GM06990 (cell line): ENCODE results near the gene SLC6A3.
A peak's percentile ranks its signal among the peaks of the same experiment; 100 is the strongest.

Experiments used
- DNase-seq: peaks from one replicate; pipeline ENCODE4 v3.0.0-alpha.2; 2011; ENCODE audit not compliant: insufficient read length; ENCODE audit errors: extremely low read depth
- H3K27me3 ChIP-seq: replicated peaks from 2 replicates; pipeline ENCODE4 v1.6.0; 2011; ENCODE audit warnings: low read length; ENCODE audit not compliant: control insufficient read depth, insufficient read depth
- H3K36me3 ChIP-seq: 2 replicates; pipeline ENCODE4 v1.5.1; 2011; ENCODE audit warnings: low read length; ENCODE audit not compliant: control insufficient read depth, insufficient read depth
- H3K4me3 ChIP-seq: replicated peaks from 2 replicates; pipeline ENCODE4 v1.5.1; 2011; ENCODE audit warnings: low read depth, mild to moderate bottlenecking, control low read depth, low read length
- TF ChIP-seq, protein P1 (sequence below): IDR thresholded peaks from 2 replicates; pipeline ENCODE4 v1.5.1; 2011; ENCODE audit warnings: low read length, control low read depth, mild to moderate bottlenecking, inconsistent platforms; ENCODE audit not compliant: insufficient read depth, poor library complexity, severe bottlenecking

The SLC6A3 gene

DNA sequence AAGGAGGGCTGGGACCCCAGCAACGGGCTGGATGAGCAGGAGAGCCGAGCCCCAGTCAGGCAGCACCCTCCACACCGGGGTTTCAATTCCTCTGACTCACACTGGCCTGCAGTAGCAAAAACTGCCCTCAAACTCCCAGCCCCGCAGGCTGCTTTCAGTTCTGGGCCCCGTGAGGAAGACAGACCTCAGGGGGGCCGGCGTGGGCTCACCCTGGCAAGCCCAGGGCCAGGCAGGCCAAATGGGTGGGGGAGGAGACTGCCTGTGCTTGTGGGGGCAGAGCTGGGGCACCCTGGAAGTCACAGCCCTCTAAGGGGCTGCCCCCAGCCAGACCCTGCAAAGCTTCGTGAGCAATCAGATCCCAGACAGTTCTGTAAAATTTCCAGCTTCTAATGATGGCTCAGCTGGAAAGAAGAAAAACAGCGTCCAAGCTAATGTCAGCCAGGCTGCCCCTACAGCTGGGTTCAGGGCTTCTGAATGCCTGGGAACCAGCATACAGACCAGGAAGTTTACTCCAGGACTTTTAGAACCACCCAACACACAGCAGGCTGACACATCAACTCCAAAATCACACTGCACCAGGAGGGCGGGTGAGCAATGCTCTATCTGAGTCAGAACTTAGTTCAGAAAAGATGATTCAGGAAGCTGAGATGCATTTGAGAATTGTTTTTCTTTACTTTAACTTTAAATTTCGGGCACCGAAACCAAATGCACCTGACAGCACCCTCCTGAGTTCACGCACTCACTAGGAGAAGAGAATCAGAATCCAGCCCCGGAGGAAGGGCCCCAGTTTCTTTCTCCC is 43.8 kb upstream of the SLC6A3 start:
- H3K4me3 ChIP-seq: peak overlapping the region; percentile 63
- TF ChIP-seq, protein P1, sequence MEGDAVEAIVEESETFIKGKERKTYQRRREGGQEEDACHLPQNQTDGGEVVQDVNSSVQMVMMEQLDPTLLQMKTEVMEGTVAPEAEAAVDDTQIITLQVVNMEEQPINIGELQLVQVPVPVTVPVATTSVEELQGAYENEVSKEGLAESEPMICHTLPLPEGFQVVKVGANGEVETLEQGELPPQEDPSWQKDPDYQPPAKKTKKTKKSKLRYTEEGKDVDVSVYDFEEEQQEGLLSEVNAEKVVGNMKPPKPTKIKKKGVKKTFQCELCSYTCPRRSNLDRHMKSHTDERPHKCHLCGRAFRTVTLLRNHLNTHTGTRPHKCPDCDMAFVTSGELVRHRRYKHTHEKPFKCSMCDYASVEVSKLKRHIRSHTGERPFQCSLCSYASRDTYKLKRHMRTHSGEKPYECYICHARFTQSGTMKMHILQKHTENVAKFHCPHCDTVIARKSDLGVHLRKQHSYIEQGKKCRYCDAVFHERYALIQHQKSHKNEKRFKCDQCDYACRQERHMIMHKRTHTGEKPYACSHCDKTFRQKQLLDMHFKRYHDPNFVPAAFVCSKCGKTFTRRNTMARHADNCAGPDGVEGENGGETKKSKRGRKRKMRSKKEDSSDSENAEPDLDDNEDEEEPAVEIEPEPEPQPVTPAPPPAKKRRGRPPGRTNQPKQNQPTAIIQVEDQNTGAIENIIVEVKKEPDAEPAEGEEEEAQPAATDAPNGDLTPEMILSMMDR: no peak
- DNase-seq: peak; percentile 75
- H3K27me3 ChIP-seq: no peaks in the 10 kb centered on the region
- peaks cover 40% of the 10 kb centered on the region for H3K36me3 ChIP-seq

DNA sequence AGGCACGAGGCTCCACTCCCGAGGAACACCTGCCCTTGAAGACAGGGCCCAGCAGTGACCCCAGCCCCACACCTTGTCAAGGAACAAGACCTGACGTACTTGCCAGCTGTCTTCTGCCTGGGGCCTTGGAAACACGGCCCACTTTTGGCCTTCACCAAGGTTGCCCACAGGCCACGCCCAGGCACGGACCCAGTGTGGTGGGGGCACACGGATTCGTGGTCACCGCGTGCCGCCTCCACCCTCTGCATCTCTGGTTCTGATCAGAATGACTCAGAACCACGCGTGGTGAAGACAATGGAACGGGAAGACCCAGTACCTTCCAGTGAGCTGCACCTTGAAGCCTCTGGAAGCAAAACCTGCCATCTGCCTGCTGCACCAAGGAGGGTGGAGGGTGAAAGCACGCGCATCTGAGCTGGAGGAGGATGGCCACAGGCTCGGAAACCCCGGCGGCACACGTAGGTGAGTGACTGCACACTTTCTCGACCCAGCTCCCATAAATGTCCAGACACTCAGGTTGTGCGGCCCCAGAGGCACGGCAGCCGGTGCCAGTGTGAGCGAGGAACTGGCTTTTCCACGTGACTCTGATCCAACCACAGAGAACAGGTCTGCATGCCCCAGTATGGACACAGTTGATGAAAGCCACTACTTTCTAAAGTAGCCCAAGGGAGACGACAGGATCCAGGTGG is 42.0 kb upstream of the SLC6A3 start:
- no peak for DNase-seq
- H3K36me3 ChIP-seq: peaks cover 45% of the 10 kb centered on the region
- no peaks in the 10 kb centered on the region for H3K27me3 ChIP-seq
- no peak overlapping the region for H3K4me3 ChIP-seq
- TF ChIP-seq, protein P1: no peak

DNA sequence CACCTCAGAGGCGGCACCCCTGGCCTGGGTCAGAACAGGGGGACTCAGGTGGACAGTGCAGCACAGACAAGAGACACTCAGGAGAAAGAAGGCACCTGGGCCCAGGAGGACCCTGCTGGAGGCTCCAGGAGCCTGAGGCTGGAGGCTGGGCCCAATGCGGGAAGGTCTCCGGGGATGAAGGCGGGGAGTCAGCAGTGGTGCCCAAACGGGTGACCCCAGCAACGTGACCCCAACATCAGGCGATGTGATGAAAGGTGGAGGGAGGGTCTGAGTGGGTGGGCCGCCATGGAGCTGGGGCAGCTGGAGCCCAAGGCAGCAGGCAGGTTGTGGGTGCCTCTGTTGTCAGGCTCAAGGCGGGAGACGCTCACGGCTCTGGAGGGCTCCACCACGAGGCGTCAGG is 41.0 kb upstream of the SLC6A3 start:
- Histone ChIP-seq H3K4me3 (no peak overlapping the region), H3K36me3 (peaks cover 48% of the 10 kb centered on the region), H3K27me3 (no peaks in the 10 kb centered on the region)
- TF ChIP-seq, protein P1: no peak
- no peak for DNase-seq

DNA sequence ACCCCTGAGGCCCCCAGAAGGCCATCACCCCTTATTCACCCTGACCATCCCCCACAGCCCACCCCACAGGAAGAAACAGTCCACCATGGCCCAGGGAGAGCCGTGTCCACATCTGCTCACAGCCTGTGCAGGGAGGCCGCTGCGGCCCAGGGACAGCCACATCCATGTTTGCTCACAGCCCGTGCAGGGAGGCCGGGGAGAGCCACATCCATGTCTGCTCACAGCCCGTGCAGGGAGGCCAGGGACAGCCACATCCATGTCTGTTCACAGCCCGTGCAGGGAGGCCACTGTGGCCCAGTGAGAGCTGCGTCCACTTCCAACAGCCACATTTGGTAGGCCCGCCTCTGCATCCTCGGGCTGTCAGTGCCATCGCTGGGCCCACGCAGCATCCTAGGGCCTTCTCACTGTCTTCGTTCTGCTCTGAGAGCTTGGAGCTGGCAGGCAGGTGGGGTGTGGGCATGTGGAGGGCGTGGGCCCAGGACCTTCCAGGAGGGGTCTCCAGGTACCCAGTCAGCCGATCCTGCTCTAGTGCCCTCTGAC is 40.4 kb upstream of the SLC6A3 start:
- TF ChIP-seq, protein P1: no peak
- Histone ChIP-seq H3K27me3 (no peaks in the 10 kb centered on the region), H3K36me3 (peaks cover 51% of the 10 kb centered on the region), H3K4me3 (no peak overlapping the region)
- no peak for DNase-seq

DNA sequence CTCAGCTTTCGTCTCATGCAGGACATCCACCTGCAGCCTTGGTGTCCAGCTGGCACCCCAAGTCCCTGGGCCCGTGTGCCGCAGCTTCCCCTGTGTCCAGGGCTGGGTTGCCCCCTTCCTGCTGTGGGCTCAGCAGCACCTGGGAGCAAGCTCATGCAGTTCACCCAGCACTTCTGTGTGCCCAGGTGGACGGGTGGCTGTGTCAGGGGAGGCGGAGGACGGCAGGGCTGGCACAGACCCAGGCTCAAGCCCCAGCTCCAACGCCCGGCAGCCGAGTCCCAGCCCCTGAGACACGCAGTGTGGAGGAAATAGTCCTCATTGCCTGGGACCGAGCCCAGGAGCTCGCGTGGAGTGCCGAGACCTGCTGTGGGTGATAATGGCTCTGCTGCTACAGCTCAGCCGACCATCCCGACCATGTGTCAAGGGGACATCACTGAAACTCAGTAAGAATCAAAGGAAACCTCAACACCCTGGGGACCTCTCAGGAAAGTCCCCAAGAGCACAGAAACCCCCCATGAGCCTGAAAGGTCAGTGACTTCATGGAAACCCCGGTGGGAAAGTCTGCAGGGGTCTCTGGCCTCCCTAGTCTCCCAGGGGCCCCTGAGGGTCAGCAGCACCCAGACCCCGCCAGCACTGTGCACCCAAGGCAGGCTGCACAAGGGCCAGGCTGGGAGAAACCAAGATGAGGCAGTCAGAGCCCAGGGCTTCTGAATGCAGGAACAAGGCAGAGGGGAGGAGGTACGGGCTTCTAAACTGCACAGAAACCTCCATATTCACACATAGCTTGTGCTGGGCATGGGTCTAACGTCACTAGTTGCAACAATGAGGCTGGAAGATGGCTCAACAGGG is 39.7 kb upstream of the SLC6A3 start:
- H3K4me3 ChIP-seq: peak overlapping the region; percentile 33; the same call in 1 of the 2 replicates
- DNase-seq: peak; percentile 82
- peaks cover 51% of the 10 kb centered on the region for H3K36me3 ChIP-seq

More for the DNA sequence above, 39.7 kb upstream of the SLC6A3 start:
- TF ChIP-seq, protein P1: no peak
- H3K27me3 ChIP-seq: no peaks in the 10 kb centered on the region
